ENCODE results near the gene DMRT1.

DMRT1 gene

GRCh38 chr9:926976-927375 is 85.5 kb downstream of the DMRT1 start:
- DNase-seq, result no peak

- DNase-seq, result no peak
Measured at GRCh38 chr9:928363-929042, 87.0 kb downstream of the DMRT1 start.

DNA sequence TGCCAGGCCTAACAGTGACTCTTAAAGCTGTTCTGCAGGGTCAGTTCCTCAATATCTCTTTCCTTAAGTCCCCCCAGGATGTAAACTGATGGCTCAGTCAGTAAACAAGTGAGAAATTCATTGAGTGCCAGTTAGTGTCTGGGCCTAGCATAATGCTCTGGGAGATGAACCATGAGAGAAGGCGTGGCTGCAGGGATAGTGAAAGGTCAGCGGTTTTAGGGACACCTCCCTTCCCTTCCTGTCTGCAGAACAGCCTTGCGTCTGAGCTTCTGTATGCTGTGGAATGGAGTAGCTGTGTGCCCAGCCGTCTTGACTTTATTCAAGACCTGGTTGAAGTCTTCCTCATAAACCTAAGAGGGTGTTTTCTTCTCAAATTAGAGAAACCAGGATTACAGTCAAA is 88.2 kb downstream of the DMRT1 start:
- no peak for DNase-seq

- no peak for DNase-seq
Measured at GRCh38 chr9:933356-933755, 91.9 kb downstream of the DMRT1 start.

DNA sequence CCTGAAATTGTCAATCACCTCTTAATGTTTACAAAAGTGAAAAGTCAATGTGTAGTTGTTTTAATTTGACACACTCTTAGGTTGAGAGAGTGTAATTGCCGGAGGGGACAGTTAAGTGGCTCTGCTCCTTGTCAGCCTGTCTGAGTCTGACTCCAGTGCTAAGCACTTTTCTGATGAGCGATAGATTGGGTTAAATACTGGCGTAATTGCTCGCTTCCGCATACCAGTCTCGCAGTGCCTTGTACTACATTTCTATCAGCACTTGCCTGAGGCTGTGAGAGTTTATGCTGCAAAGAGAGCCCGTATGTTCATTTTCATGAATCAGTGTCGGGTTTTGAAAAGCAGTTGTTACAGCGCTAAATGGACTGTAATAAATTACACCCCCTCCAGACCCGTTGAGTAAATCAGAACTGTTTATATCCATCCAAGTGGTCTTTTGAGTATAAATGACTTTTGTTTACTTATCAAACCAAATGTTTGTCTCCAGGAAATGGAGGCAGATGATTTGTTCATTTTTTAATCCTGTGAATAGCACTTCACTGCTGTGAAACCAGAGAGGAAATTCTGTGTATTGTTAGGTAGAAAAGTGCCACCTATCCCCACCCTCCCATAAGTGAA is 94.0 kb downstream of the DMRT1 start:
- DNase-seq, result no peak

- DNase-seq, result no peak
Measured at GRCh38 chr9:942805-943580, 101.5 kb downstream of the DMRT1 start.

GRCh38 chr9:947985-948384 is 106.5 kb downstream of the DMRT1 start:
- DNase-seq, result no peak

- DNase-seq, result no peak
Measured at GRCh38 chr9:948497-948896, 107.0 kb downstream of the DMRT1 start.

DNA sequence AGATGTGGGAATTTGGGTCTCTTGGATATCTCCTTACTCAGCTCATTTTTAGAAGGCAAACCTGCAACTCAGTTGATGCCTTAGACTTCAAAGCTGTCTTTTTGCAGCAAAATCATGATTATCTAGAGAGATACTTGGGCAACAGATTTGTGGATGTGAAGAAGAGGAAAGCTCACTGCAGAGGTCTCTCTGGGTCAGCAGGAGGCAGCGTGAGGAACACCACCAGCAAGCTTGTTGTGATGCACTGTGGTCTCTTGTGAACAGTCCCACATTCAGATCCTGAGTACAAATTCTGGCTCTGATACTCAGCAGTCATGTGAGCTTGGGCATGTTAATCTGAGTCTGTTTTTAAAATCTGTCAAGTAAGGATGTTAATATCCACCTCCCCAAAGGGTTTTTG is 108.6 kb downstream of the DMRT1 start:
- no peak for DNase-seq

- DNase-seq, result no peak
Measured at GRCh38 chr9:952546-952945, 111.0 kb downstream of the DMRT1 start.

- DNase-seq, result no peak
Measured at GRCh38 chr9:959105-959504, 117.6 kb downstream of the DMRT1 start.

DNA sequence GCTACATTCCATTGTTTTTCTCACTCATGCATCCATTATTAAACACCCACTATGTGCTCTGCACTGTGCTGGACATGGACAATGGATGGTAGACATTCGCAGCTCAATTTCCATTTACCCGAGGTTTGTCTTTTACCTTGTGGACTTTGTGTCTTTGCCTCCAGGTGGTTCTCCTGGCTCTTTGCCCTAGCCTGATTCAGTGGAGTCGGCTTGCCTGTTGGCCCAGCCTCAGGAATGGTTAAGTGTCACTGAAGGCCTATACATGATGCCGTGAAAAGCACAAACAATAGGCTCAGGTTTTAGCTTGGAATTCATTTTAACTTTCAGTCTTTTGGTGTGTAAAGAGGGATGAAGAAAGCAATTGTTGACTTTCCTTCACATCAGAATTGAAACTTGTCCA is 118.4 kb downstream of the DMRT1 start:
- no peak for DNase-seq

GRCh38 chr9:962023-962422 is 120.5 kb downstream of the DMRT1 start:
- no peak for DNase-seq

DNA sequence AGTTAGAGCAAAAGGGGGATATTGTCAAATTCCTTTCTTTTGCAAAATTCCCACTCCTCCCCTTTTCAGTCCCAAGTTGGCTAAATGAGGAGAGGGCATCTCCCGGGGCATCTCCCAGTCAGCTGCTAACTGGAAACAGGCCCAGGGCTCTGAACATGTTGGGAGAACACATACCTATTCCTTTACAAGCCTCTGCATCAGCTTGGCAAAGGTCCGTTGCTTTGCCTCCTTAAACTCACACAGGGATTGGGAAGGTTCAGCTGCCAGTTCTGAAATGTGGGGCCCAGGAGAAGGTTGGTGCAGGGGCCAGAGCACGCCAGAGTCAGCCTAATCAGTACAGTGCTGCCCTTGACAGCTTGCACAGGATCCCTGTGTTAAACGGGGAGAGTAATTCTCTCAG is 124.0 kb downstream of the DMRT1 start:
- no peak for DNase-seq

GRCh38 chr9:966870-967269 is 125.4 kb downstream of the DMRT1 start:
- no peak for DNase-seq

GRCh38 chr9:967436-967835 is 125.9 kb downstream of the DMRT1 start:
- DNase-seq, result no peak

- no peak for DNase-seq
Measured at GRCh38 chr9:967903-968641, 126.6 kb downstream of the DMRT1 start.

DNA sequence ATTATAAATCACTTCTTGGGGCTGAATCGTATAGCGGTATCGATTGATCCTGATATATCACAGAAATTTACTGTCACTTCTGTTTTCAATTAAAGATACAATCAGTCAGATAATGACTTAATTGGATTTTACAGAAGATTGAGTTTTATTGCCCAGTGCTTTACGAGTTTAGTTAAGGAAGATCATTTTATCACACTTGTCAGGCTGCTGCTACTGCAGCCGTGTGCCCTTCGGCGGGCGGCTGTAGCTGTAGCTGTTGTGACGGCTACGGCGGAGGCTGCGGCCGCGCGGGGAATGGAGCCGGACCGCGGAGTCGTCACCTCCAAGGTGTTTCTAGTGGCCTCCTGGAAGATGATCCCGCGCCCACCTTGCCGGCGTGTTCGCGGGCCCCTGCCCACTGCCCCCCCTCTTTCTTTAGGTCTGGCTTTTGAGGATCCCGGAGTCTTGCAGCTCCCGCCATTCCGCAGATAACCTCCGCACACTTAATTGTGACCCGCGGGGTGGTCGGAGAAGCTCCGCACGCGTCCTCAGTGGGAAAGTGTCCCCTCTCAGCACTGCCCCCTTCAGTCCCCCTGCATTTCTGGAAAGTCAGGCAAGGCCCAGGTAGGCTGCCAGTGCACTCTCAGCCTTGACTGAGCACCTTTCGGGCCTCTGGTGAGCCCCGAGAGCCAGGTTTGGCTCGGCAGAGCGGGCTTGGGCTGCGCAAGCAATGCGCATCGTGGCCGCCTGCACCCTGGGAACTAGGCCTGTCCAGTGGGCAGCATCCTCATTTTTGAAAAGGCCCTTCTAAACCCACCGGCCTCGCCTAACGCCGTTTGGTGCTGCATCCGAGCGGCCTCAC is 128.0 kb downstream of the DMRT1 start:
- no peak for DNase-seq

GRCh38 chr9:970151-970996 is 128.9 kb downstream of the DMRT1 start:
- DNase-seq, result no peak

- no peak for DNase-seq
Measured at GRCh38 chr9:971901-972500, 130.5 kb downstream of the DMRT1 start.

Data from stimulated activated CD4-positive, alpha-beta T cell treated with anti-CD3 and anti-CD28 coated beads, Interleukin-4, amount 100 ng/mL, for 24 hours (primary cell).